Fibroblast of the conjunctiva (primary cell): Measurements from ENCODE around the gene MPHOSPH9.

Experiments
- DNase-seq: peaks from one replicate; pipeline ENCODE4 v3.0.0-alpha.2; 2010; ENCODE audit warnings: low read depth

Gene MPHOSPH9, protein sequence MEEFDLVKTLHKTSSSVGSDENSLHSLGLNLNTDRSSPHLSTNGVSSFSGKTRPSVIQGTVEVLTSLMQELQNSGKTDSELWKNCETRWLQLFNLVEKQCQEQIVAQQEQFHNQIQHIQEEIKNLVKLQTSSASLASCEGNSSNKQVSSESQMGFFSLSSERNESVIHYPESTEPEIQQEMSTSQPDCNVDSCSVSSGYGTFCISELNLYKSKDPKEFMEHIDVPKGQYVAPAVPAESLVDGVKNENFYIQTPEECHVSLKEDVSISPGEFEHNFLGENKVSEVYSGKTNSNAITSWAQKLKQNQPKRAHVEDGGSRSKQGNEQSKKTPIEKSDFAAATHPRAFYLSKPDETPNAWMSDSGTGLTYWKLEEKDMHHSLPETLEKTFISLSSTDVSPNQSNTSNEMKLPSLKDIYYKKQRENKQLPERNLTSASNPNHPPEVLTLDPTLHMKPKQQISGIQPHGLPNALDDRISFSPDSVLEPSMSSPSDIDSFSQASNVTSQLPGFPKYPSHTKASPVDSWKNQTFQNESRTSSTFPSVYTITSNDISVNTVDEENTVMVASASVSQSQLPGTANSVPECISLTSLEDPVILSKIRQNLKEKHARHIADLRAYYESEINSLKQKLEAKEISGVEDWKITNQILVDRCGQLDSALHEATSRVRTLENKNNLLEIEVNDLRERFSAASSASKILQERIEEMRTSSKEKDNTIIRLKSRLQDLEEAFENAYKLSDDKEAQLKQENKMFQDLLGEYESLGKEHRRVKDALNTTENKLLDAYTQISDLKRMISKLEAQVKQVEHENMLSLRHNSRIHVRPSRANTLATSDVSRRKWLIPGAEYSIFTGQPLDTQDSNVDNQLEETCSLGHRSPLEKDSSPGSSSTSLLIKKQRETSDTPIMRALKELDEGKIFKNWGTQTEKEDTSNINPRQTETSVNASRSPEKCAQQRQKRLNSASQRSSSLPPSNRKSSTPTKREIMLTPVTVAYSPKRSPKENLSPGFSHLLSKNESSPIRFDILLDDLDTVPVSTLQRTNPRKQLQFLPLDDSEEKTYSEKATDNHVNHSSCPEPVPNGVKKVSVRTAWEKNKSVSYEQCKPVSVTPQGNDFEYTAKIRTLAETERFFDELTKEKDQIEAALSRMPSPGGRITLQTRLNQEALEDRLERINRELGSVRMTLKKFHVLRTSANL

DNA sequence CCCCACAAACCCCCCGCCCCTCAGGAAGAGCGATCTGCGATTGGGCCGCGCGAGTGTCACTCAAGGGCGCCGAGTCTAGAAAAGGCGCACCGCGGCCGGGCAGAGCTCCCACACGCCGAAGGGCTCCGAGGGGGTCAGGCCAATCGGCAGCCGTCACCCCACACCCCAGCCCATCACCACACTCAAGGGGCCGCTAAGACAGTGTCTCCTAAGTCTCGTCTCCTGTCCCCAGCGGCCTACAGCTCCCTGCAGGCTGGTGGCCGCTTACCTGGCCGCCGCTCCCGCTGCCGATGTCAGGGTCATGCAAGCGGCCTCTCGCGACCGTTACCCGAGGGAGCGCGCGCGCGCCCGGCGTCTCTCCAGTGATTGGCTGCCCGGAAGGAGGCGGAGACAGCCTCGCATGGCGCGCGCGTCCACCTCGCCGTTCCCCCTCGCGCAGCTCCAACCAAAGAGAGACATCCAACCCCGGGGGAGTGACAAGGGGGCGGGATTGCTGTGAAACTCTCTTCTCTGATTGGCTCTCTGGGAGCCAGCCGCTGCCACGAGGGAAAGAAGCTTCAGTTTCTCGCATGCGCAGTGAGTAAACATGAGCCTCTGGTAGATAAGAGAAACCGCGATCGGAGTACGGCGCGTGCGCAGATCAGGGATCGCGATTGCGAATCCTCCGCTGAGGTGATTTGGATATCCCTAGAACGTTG lies at the start of gene MPHOSPH9, which contains the start of gene MTRFR:
Gene MPHOSPH9 (minus strand): TSS at position 335 of the 698 bp plus-strand sequence. CDS start 2,777 bp downstream, outside the sequence.
Gene MTRFR (plus strand): TSS at position 630 of the 698 bp plus-strand sequence. CDS start 20,239 bp downstream, outside the sequence.
- DNase-seq = peak; percentile 99

DNA sequence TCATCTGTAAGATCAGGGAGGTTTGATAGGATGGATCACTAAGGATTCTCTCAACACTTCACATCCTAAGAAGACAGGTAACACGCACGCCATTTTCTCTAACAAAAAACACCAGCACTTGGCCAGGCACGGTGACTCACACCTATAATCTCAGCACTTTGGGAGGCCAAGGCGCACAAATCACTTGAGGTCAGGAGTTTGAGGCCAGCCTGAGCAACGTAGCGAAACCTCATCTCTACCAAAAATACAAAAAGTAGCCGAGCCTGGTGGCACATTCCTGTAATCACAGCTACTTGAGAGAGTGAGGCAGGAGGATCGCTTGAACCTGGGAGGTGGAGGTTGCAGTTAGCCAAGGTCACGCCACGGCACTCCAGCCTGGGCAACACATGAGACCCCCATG lies 49.2 kb upstream of the MPHOSPH9 start:
- DNase-seq = no peak

DNA sequence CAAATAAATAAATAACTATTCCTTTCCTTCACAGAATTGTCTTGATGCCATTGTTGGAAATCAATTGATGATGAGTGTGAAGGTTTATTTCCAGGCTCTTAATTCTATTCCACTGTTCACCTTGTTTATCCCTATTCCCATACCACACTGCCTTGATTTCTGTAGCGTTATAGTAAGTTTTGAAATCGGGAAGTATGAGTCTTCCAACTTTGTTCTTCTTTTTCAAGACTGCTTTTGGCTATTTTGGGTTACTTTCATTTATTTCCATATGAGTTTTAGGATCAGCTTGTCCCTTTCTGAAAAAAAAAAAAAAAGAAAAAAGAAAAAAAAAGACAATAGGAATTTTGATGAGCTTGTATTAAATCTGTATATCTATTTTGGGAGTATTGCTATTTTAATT lies 48.0 kb upstream of the MPHOSPH9 start:
- DNase-seq = no peak

DNA sequence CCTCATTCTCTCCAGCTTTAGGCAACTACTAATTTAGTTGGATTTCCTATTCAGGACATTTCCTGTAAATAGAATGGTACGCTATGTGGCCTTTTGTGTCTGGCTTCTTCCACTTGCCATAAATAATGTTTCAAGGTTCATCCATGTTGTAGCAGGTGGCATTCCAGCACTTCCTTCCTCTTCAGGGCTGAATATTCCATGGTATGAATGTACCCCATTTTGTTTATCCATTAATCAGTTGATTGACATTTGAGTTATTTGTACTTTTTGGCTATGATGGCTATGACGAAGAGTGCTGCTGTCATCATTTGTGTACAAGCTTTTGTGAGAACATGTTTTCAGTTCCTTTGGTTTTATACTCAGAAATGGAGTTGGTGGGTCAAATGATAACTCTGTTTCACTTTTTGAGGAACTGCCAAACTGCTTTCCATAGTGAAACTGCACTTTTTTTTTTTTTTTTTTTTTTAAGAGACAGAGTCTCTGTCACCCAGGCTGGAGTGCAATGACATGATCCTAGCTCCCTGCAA lies 45.2 kb upstream of the MPHOSPH9 start:
- DNase-seq = no peak

DNA sequence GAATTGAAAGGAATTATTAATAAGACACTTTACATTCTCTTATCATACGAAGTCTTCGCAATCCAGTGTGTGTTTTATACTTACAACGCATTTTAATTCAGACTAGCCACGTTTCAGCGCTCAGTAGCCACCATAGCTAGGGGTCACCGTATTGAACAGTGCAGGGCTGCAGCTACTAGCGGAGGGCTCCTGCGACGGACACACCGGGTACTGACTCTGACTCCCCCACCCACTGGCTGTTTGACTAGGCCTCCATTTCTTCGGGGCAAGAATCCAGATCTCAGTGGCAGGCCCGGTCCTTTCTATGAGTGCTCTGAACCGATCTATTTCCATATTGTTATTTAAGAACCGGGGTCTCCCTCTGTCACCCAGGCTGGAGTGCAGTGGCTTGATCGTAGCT lies 40.2 kb upstream of the MPHOSPH9 start:
- DNase-seq = no peak

DNA sequence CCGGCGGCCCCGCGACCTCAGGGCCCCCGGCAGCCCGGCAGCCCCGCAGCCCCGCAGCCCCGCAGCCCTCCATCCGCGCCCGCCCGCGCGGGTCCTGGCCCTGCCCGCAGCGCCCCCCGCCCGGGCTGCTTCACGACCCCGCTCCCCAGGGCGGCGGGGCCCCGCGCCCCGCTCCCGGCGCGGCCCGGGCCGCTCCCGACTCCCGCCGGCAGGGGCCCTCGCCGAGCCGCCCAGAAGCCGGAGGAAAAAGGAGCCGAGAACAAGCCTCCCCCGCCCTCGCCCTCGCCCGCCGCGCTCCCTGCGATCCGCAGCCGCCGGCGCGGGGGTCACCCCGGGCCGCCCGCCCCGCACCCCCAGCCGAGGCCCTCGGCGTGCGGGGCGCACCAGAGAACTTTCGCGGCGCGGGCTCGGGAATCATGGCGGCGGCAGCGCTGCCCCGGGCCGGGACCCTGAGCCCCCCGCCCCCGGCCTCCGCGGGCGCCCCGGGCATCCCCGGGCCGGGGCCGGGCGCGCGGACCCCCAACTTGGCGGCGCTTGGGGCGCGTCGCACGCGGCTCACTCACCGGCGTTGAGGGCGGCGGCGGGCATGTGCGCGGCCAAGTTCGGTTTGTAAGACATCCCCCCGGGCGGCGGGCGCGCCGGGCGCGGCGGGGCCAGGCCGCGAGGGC lies 38.2 kb upstream of the MPHOSPH9 start:
- DNase-seq = no peak

DNA sequence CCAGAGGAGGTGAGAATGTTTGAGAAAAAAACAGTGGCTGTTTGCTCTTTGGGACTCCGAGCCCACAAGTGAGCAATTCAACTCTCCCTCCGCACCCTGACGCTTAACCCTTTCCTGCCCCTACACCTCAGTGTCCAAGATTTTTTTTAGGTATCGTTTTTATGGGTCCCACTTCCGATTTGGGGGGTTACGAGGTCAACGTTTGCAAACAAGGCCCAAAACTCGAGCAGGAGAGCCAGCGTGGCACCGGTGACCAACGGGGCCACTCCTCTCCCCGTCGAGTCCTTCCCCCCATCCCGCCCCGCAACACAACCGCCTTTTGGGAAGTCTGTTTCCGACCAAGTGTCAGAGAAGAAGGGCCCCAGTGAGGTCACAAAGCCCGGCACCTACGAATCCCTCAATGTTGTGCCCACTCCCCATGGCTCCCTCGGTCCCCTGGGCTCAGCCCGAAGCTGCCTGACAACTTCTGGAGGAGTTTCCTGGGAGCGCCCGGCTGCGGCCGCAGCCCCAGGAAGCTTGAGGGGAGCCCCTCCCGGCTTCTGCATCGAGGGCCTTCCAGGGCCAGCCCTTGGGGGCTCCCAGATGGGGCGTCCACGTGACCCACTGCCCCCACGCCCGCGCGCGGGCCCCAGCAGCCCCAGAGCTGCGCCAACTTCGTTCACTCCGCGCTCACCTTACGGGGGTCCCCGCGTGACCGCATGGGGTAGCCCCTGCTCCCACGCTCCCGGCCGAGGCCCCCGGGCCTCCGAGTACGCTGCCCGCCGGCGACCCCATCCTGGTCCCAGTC lies 37.5 kb upstream of the MPHOSPH9 start:
- no peak for DNase-seq

DNA sequence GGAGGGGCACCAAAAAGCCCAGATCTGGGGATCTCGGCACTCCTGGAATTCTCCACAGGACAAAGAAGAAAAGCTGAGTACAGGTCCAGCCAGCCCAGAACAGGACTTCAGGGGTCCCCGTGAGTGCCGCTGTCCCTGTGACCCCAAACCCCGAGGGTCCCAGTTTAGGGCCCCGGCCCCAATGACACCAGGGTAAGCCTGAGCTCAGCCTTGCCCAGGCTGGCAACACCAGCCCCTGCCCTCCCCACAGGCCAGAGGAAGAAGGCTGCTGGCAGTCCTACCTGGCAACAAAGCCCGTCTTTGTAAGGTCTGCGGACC lies 36.9 kb upstream of the MPHOSPH9 start:
- no peak for DNase-seq

DNA sequence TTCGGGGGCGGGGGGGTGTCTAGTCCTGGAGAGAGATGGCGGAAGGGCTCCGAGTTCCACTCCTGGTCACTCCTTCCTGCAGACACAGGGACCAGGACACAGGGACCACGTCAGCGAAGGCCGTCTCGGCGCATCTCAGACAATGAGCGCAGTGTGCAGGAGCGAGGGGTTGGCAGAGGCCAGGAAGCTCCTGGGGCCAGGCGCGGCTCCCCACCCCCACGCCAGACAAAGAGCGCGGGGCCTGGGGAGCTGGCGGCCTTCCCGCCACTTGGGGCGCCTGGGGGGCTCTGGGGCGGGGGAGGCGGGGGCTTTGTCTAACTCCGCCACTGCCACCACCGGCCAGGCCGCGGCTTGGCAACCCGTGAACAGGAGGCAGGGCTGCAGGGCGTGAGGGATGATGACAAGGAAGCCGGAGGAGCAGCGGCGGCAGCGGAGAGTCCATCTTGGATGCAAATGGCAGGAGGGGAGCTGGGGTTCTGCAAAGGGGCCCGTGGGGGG lies 36.5 kb upstream of the MPHOSPH9 start:
- peak; percentile 43 for DNase-seq

DNA sequence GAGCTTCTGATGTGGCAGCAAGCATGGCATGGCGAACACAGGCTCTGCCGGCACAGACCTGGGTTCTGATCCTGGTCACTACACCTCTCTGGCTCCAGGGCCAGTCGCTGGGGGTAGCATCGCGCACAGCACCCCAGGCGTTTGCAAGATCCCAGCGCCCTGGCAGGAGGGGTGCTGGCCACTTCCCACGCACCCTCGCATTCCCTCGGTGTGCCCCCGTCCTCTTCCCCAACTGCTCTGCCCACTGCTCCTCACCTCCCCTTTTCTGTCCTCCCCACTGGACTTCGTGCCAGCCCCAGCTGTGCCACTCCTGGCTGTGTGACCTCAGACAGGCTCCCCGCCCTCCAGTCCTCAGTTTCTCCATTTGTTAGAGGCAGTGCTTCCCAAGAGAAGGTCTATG lies 35.9 kb upstream of the MPHOSPH9 start:
- DNase-seq = no peak

DNA sequence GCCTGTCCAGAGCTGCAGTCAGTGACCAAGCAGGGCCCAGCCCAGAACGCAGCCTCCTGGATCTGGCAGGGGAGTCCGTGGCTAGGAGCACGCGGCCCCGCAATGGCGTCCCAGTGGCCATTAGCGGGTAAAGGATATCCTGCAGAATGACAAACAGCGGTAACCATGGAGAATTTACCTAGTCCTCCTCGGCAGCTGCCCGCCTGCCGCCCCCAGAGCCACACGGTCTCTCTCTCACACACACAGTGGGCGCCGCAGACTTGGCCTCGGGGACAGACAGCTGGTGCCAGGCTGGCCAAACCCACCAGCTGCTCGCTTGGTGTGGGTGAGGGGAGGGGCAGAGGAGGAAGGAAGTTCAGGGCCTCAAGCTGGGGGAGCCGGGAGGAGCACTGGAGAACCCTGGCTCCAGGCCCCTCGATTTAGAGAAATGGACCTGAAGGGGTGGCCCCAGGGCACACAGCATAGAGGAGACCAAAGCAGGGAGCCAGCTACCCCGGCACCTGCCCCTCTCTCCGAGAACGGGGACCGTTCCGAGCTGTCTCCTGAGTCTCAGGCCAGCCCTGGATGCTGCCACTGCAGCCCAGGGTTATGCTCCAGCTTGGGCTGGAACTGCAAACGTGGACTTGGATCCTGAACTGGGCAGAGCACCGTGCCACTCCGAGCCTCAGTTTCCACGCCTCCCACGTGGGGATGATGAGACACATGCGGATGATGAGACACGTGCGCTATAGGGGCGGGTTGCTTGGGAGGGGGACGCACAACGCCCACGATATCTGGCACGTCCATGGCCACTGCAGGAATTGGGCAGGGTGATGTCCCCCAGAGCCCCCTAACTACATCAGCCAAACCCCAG lies 35.3 kb upstream of the MPHOSPH9 start:
- DNase-seq = no peak

DNA sequence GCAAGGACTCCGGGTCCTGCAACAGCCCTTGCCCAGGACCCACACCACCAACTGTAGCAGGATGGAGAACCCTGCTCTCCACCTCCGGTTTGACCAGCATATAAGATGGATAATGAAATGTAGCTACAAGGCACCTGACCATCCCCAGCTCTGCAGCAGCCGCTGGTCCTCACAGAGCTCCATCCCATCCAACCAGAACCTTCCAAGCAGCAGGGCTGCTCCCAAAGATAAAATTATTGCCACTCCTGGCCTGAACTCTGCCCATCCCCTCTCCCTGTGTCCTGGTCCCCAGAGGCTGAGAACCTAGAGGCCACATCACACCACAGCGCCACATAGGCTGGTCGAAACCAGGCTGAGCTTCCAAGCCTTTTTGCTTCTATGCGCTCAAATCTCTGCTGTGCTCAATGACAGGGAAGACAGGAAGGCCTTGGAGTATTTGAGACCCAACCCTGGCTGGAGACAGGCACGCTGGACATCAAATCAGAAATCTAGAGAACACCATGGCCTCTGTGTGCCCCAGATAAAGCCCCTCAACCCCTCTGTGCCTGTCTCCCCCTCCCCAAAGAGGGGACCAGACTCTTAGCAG lies 34.5 kb upstream of the MPHOSPH9 start:
- no peak for DNase-seq

DNA sequence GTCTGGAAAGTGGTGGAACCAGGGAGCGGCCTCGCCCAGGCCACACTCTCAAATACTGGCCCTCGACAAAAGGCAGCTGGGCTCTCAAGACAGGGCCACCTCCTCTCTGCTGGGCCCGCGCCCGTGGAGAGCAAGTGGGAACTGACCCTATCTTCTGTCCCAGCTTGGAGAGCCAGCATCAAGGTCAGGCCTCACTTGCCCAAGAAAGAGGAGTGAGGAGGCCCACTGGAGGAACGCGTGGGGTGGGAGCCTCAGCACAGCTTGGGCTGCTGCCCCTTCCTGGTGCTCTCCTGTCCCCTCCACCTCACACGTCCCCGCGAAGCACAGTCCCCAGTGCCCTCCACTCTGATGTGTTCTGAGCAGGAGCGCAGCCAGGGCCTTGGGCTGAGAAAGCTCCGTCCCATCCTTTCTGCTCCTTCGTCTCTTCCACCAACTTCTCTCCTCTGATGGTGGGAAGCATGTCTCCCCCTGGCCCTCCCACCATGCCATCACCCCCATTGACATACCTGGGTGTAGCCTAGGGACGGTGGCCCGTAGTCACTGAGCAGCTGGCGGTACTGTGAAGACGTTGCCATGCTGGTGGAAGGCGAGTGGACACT lies 33.8 kb upstream of the MPHOSPH9 start:
- DNase-seq = no peak

DNA sequence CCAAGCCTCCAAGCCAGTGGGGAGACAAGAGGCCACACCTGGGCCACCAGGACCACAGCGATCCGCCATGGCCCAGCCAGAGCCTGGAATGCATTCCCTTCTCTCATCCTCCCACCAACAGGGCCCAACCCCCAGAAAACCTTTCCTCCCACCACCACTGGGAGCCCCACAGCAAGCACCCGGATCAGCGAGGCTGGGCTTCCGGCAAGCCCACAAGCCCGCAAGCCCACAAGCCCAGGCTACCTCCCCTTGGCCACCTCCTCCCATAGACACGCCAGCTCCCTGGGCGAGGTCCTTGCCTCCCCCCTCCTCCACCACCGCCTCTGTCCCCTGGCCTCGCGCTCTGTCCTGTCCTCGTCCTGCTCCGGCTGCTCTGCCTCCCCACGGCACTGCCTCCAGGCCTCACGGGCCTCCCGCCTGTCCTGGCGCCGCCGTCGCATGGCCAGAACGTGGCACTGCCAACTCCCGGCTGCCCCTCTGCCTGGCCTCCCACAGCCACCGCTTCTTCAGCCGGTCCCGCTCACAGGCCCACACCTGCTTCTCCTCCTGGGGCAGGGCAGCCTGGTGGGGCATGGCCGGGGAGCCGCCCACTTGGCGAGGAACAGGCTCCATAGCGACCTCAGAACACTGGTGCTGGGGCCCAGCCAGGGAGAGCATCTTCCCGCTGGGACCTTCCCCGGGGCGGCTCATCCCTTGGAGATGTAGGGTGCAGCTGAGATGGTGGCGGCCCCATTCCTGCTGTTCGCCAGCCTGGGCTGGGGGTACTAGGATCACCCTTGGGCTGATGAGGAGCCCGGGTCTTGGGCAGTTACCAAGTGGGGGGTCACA lies 33.1 kb upstream of the MPHOSPH9 start:
- no peak for DNase-seq

DNA sequence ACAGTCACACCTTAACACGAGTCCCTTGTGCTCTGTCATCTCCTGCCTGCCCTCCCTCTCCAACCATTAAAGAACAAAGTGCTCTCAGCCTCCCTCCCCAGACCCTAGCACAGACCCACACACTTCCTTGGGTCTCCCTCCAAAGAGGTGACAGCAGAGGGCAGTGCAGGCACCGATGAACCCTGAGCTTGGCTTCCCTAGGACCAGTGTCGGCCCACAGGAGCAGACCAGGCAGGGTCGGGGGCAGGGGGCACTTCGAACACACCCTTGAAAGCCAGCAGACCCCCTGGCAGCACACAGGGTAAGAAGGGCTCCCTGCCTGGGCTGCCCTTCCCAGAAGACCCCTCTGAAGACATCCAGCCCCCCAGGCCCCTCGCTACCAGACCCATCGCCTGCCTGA lies 31.7 kb upstream of the MPHOSPH9 start:
- no peak for DNase-seq

DNA sequence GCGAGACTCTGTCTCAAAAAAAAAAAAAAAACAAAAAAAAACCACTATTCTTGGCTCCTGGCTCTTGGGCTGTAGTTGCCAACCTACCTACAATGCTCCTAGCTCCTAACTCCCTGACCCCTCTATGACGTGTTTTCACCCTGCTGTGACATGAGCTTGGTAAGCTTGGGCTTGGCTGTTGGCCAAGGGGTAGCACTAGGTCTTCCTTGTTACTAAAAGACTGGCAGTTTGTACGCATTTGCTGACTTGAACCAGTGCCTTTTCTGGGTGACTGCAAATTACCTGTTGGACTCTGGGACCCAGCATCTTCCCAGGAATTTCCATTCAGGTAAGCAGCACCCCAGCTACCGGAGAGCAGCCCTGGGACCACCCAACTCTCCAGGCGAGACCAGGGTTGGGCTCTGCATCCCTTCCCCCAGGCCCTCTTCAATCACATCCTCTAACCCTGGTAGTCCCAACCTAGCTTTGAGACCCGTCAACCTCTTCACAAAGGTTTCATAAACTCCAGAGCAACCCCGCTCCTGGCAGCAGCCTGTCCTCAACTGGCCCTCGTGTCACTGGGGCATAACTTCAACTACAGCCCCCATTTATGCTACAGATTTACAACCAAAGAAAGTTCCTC lies 30.4 kb upstream of the MPHOSPH9 start:
- no peak for DNase-seq

DNA sequence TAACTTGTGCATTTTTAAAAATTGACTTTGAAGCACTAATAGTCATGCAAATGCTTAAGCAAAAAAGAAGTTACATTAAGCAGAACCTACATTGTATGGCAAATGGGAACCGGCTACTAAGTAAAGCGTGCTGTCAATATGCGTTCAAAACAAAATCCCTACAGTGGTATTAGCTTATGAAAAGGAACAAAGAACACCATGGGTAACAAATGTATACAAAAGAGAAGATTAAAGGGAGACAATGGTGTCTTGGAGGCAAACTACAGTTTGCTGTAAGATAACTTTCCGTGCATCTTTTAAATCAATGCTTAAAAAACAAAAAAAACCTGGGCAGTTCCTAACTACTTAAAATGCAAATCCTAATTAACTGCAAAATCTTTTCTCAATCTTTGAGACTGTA lies 28.3 kb upstream of the MPHOSPH9 start:
- no peak for DNase-seq
